ENCODE results near the gene CTNNA3. TPM values are rescaled to one million over a fixed set of nuclear protein-coding genes. Genes with fewer than 3 reads are reported as not detected.

CTNNA3 gene
- polyA plus RNA-seq, 1 donor from 2014 or later = 0.14 TPM

DNA sequence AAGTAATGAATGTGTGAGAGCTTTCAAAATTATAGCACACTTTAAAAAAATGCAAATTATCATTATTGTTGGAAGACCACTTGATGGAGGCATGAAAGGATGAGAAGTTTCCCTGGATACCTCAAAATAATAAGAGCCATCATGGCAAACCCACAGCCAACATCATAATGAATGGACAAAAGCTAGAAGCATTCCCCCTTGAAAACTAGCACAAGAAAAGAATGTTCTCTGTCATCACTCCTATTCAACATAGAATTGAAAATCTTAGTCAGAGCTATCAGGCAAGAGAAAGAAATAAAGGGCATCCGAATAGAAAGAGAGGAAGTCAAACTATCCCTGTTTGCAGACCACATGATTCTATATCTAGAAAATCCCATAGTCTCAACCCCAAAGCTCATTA, 1657.4 kb downstream of the CTNNA3 start:
- Histone ChIP-seq H3K9ac (ENCODE audit: low read length) (no peak overlapping the region), H3K4me3 (ENCODE audit: low read length) (no peak overlapping the region), H3K9me3 (ENCODE audit: low read length) (no peaks in the 10 kb centered on the region), H2AFZ (ENCODE audit: low read depth, low read length) (no peak overlapping the region), H3K36me3 (ENCODE audit: insufficient read depth, low read length) (no peaks in the 10 kb centered on the region), H3K9me2 (ENCODE audit: insufficient read depth, low read length) (no peaks in the 10 kb centered on the region), H3K79me2 (replicated peaks; ENCODE audit: insufficient read depth, low read length) (no peaks in the 10 kb centered on the region), H3K27me3 (ENCODE audit: insufficient read depth, low read depth, low read length) (no peaks in the 10 kb centered on the region), H3K27ac (ENCODE audit: low read length) (no peak overlapping the region), H4K20me1 (ENCODE audit: insufficient read depth) (no peaks in the 10 kb centered on the region), H3K4me2 (ENCODE audit: low read length) (no peak overlapping the region), H3F3A (ENCODE audit: insufficient read depth, low read length, poor library complexity, severe bottlenecking) (no peaks in the 10 kb centered on the region)
- TF ChIP-seq MXI1 (conservative IDR thresholded peaks at IDR 0.05; ENCODE audit: poor library complexity, severe bottlenecking) (no peak), EP300 (conservative IDR thresholded peaks at IDR 0.05; ENCODE audit: poor library complexity, severe bottlenecking) (no peak)

DNA sequence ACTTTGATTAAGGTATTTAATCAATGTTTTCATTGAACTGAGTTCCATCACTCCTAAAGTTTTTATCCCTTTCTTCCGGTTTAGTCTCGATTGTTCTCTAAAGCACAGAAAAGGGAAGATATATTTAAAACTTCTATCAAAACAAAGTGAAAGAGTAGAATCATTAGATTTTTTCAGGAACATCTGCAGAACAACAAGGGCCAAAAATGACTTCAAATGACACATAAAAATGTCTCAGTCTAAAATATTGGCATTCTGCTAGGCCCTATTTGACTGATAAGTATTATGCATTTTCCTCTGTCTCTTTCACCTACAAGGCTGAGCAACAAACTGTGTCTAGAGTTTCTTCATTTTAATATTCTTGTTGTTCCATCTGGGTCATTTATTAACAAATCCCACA, 1669.7 kb downstream of the CTNNA3 start:
- H3K36me3 ChIP-seq (ENCODE audit: insufficient read depth, low read length) = no peaks in the 10 kb centered on the region
- H4K20me1 ChIP-seq (ENCODE audit: insufficient read depth) = no peaks in the 10 kb centered on the region
- H3K27me3 ChIP-seq (ENCODE audit: insufficient read depth, low read depth, low read length) = no peaks in the 10 kb centered on the region
- no peak overlapping the region for H3K9ac ChIP-seq (ENCODE audit: low read length)
- no peaks in the 10 kb centered on the region for H3K9me3 ChIP-seq (ENCODE audit: low read length)
- H3K4me3 ChIP-seq (ENCODE audit: low read length) = no peak overlapping the region
- H3K9me2 ChIP-seq (ENCODE audit: insufficient read depth, low read length) = no peaks in the 10 kb centered on the region
- H3K27ac ChIP-seq (ENCODE audit: low read length) = no peak overlapping the region
- H3F3A ChIP-seq (ENCODE audit: insufficient read depth, low read length, poor library complexity, severe bottlenecking) = no peaks in the 10 kb centered on the region
- H3K79me2 ChIP-seq (replicated peaks; ENCODE audit: insufficient read depth, low read length) = no peaks in the 10 kb centered on the region
- TF ChIP-seq, protein P1, sequence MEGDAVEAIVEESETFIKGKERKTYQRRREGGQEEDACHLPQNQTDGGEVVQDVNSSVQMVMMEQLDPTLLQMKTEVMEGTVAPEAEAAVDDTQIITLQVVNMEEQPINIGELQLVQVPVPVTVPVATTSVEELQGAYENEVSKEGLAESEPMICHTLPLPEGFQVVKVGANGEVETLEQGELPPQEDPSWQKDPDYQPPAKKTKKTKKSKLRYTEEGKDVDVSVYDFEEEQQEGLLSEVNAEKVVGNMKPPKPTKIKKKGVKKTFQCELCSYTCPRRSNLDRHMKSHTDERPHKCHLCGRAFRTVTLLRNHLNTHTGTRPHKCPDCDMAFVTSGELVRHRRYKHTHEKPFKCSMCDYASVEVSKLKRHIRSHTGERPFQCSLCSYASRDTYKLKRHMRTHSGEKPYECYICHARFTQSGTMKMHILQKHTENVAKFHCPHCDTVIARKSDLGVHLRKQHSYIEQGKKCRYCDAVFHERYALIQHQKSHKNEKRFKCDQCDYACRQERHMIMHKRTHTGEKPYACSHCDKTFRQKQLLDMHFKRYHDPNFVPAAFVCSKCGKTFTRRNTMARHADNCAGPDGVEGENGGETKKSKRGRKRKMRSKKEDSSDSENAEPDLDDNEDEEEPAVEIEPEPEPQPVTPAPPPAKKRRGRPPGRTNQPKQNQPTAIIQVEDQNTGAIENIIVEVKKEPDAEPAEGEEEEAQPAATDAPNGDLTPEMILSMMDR (IDR thresholded peaks at IDR 0.05; ENCODE audit: poor library complexity, severe bottlenecking) = no peak
- TF ChIP-seq EZH2 (IDR thresholded peaks at IDR 0.05; ENCODE audit: borderline replicate concordance, insufficient read depth, low read length, poor library complexity, severe bottlenecking) = no peak
- TF ChIP-seq SMC3 (conservative IDR thresholded peaks at IDR 0.05; ENCODE audit: poor library complexity) = no peak
- TF ChIP-seq TAF1 (IDR thresholded peaks at IDR 0.05; ENCODE audit: low read depth) = no peak
- TF ChIP-seq POLR2AphosphoS5 (IDR thresholded peaks at IDR 0.05) = no peak
- TF ChIP-seq EP300 (conservative IDR thresholded peaks at IDR 0.05; ENCODE audit: poor library complexity, severe bottlenecking) = no peak
- no peak for TF ChIP-seq MXI1 (conservative IDR thresholded peaks at IDR 0.05; ENCODE audit: poor library complexity, severe bottlenecking)
- TF ChIP-seq, protein P2, sequence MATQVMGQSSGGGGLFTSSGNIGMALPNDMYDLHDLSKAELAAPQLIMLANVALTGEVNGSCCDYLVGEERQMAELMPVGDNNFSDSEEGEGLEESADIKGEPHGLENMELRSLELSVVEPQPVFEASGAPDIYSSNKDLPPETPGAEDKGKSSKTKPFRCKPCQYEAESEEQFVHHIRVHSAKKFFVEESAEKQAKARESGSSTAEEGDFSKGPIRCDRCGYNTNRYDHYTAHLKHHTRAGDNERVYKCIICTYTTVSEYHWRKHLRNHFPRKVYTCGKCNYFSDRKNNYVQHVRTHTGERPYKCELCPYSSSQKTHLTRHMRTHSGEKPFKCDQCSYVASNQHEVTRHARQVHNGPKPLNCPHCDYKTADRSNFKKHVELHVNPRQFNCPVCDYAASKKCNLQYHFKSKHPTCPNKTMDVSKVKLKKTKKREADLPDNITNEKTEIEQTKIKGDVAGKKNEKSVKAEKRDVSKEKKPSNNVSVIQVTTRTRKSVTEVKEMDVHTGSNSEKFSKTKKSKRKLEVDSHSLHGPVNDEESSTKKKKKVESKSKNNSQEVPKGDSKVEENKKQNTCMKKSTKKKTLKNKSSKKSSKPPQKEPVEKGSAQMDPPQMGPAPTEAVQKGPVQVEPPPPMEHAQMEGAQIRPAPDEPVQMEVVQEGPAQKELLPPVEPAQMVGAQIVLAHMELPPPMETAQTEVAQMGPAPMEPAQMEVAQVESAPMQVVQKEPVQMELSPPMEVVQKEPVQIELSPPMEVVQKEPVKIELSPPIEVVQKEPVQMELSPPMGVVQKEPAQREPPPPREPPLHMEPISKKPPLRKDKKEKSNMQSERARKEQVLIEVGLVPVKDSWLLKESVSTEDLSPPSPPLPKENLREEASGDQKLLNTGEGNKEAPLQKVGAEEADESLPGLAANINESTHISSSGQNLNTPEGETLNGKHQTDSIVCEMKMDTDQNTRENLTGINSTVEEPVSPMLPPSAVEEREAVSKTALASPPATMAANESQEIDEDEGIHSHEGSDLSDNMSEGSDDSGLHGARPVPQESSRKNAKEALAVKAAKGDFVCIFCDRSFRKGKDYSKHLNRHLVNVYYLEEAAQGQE (IDR thresholded peaks at IDR 0.05; ENCODE audit: borderline replicate concordance) = no peak
- no peak overlapping the region for H3K4me2 ChIP-seq (ENCODE audit: low read length)
- no peak overlapping the region for H2AFZ ChIP-seq (ENCODE audit: low read depth, low read length)

DNA sequence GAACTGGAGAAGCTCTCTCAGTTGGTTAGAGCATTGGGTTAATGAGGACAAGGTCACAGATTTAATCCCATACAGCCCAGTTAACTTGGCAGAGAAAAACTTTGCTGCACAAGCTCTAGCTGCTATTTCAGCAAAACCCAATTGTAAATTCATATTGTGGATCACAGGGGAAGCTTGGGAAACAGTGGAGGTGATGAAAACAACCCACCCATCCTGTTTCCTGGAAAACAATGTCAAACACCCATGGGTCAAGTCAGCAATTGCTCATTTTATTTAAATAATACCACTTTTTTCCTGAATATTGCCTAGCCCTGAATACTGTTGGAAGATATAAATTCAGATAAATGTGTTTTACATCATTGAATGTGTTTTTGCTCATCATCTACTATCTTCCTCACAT, 1670.8 kb downstream of the CTNNA3 start:
- no peaks in the 10 kb centered on the region for H3K9me2 ChIP-seq (ENCODE audit: insufficient read depth, low read length)

More for the DNA sequence above, 1670.8 kb downstream of the CTNNA3 start:
- no peaks in the 10 kb centered on the region for H3F3A ChIP-seq (ENCODE audit: insufficient read depth, low read length, poor library complexity, severe bottlenecking)
- TF ChIP-seq MXI1 (conservative IDR thresholded peaks at IDR 0.05; ENCODE audit: poor library complexity, severe bottlenecking) = no peak
- TF ChIP-seq RAD21 (conservative IDR thresholded peaks at IDR 0.05) = no peak
- TF ChIP-seq POLR2AphosphoS5 (IDR thresholded peaks at IDR 0.05) = no peak
- no peak for TF ChIP-seq SMC3 (conservative IDR thresholded peaks at IDR 0.05; ENCODE audit: poor library complexity)
- TF ChIP-seq EP300 (conservative IDR thresholded peaks at IDR 0.05; ENCODE audit: poor library complexity, severe bottlenecking) = no peak
- TF ChIP-seq EZH2 (IDR thresholded peaks at IDR 0.05; ENCODE audit: borderline replicate concordance, insufficient read depth, low read length, poor library complexity, severe bottlenecking) = no peak
- TF ChIP-seq, protein P1 (IDR thresholded peaks at IDR 0.05; ENCODE audit: poor library complexity, severe bottlenecking) = no peak
- no peak for TF ChIP-seq TAF1 (IDR thresholded peaks at IDR 0.05; ENCODE audit: low read depth)
- TF ChIP-seq, protein P2 (IDR thresholded peaks at IDR 0.05; ENCODE audit: borderline replicate concordance) = no peak
- no peak overlapping the region for H2AFZ ChIP-seq (ENCODE audit: low read depth, low read length)
- no peak overlapping the region for H3K9ac ChIP-seq (ENCODE audit: low read length)
- H3K79me2 ChIP-seq (replicated peaks; ENCODE audit: insufficient read depth, low read length) = no peaks in the 10 kb centered on the region
- H3K27ac ChIP-seq (ENCODE audit: low read length) = no peak overlapping the region
- no peaks in the 10 kb centered on the region for H3K9me3 ChIP-seq (ENCODE audit: low read length)
- no peaks in the 10 kb centered on the region for H3K36me3 ChIP-seq (ENCODE audit: insufficient read depth, low read length)
- no peak overlapping the region for H3K4me2 ChIP-seq (ENCODE audit: low read length)
- H3K4me3 ChIP-seq (ENCODE audit: low read length) = no peak overlapping the region
- H3K27me3 ChIP-seq (ENCODE audit: insufficient read depth, low read depth, low read length) = no peaks in the 10 kb centered on the region
- no peaks in the 10 kb centered on the region for H4K20me1 ChIP-seq (ENCODE audit: insufficient read depth)
